Measurements from ENCODE around the gene COBLL1.

Gene COBLL1

DNA sequence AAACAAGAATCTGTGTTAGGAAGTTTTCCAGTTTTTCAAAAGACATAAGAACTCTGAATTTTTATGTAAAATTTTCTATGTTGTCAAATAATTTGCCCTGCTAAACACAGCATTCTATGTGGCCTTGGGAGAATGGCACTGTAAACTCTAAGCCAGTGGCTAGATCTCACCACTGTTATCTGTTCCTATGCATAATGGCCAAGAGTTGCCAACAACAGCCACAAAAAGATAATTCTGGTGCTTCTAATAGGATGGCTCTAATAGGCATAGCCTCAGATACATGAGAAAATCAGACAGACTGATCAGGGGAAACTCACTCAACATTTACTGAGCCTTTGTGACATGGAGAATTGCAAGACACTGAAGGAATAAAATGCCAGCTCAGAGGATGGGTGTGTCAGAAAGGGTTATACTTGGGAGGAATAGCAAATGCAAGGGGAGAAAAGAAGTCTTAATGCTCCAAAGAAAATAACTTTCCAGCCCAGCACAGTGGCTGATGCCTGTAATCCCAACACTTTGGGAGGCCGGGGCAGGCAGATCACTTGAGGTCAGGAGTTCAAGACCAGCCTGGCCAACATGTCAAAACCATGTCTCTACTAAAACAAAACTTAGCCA lies 63.7 kb downstream of the COBLL1 start:
- TF ChIP-seq, protein P1, sequence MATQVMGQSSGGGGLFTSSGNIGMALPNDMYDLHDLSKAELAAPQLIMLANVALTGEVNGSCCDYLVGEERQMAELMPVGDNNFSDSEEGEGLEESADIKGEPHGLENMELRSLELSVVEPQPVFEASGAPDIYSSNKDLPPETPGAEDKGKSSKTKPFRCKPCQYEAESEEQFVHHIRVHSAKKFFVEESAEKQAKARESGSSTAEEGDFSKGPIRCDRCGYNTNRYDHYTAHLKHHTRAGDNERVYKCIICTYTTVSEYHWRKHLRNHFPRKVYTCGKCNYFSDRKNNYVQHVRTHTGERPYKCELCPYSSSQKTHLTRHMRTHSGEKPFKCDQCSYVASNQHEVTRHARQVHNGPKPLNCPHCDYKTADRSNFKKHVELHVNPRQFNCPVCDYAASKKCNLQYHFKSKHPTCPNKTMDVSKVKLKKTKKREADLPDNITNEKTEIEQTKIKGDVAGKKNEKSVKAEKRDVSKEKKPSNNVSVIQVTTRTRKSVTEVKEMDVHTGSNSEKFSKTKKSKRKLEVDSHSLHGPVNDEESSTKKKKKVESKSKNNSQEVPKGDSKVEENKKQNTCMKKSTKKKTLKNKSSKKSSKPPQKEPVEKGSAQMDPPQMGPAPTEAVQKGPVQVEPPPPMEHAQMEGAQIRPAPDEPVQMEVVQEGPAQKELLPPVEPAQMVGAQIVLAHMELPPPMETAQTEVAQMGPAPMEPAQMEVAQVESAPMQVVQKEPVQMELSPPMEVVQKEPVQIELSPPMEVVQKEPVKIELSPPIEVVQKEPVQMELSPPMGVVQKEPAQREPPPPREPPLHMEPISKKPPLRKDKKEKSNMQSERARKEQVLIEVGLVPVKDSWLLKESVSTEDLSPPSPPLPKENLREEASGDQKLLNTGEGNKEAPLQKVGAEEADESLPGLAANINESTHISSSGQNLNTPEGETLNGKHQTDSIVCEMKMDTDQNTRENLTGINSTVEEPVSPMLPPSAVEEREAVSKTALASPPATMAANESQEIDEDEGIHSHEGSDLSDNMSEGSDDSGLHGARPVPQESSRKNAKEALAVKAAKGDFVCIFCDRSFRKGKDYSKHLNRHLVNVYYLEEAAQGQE (IDR thresholded peaks at IDR 0.05; ENCODE audit: insufficient read depth in 1 of 2, low read depth in 2 of 2, low read length in 2 of 2): no peak
- TF ChIP-seq FOXP2 (optimal IDR thresholded peaks at IDR 0.05; ENCODE audit: borderline replicate concordance, extremely low read depth, extremely low read length, insufficient read depth) (no peak), SIN3A (IDR thresholded peaks at IDR 0.05; ENCODE audit: borderline replicate concordance, insufficient read depth, low read length) (no peak), POLR2AphosphoS5 (IDR thresholded peaks at IDR 0.05; ENCODE audit: low read depth, low read length) (no peak), TAF1 (IDR thresholded peaks at IDR 0.05; ENCODE audit: borderline replicate concordance, insufficient read depth, low read length) (no peak)

DNA sequence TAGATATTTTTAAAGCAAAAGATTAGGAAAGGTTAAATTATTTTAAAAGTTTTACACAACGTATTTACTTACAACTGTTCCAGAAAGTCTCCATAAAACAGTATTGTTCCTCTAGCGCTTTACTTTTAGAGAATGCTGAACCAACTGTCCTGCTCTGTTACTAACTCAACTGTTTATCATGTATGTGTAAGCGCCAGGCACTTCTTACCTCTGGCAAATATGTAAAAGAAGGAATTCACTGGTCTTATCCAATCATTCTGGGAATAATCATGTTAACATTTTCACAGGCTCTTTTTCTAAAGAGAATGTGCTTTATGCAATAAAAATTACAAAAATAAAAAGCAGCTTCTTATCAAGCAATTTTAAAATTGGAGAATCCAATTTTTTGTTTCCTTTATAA lies 68.0 kb downstream of the COBLL1 start:
- TF ChIP-seq SIN3A (IDR thresholded peaks at IDR 0.05; ENCODE audit: borderline replicate concordance, insufficient read depth, low read length): no peak
- TF ChIP-seq POLR2AphosphoS5 (IDR thresholded peaks at IDR 0.05; ENCODE audit: low read depth, low read length): no peak
- TF ChIP-seq TAF1 (IDR thresholded peaks at IDR 0.05; ENCODE audit: borderline replicate concordance, insufficient read depth, low read length): no peak
- TF ChIP-seq, protein P1 (IDR thresholded peaks at IDR 0.05; ENCODE audit: insufficient read depth in 1 of 2, low read depth in 2 of 2, low read length in 2 of 2): no peak
- no peak for TF ChIP-seq FOXP2 (optimal IDR thresholded peaks at IDR 0.05; ENCODE audit: borderline replicate concordance, extremely low read depth, extremely low read length, insufficient read depth)

DNA sequence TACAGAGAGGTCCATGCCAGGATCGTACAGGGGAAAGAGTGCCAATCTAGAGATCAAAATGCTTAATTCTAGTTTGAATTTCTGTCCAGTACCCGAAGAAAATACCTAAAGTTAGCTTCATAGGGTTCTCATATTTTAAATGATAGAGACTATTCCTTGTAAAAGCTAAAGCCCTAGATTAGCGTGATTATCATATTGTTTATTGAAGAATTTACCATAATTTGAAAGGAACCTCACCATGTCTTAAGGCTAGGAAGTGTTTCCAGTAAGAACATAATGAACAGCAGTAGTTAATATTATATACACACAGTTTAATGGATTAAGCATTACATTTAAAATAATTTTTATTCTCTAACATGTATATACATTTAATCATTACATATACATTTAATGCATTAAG lies 68.5 kb downstream of the COBLL1 start:
- no peak for TF ChIP-seq TAF1 (IDR thresholded peaks at IDR 0.05; ENCODE audit: borderline replicate concordance, insufficient read depth, low read length)
- TF ChIP-seq FOXP2 (optimal IDR thresholded peaks at IDR 0.05; ENCODE audit: borderline replicate concordance, extremely low read depth, extremely low read length, insufficient read depth): no peak
- TF ChIP-seq POLR2AphosphoS5 (IDR thresholded peaks at IDR 0.05; ENCODE audit: low read depth, low read length): no peak
- TF ChIP-seq, protein P1 (IDR thresholded peaks at IDR 0.05; ENCODE audit: insufficient read depth in 1 of 2, low read depth in 2 of 2, low read length in 2 of 2): no peak
- no peak for TF ChIP-seq SIN3A (IDR thresholded peaks at IDR 0.05; ENCODE audit: borderline replicate concordance, insufficient read depth, low read length)

DNA sequence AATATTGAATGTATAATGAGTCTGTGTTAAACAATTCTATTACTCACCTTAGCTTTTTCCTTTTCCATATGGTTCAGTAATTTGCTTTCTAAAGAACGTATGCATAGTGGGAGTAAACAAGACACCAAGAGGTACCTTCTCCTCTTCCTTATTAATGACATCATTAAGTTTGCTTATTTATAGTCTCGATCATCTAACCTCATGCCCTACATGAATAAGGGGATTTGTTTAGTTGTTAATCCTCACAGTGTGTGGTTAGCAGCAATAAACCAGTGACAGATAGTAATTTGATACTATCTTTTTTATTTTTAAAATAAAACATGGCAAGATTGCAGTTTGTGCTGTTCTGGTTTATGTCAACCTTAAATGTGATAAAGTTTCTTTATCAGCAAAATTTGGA lies 69.7 kb downstream of the COBLL1 start:
- TF ChIP-seq POLR2AphosphoS5 (IDR thresholded peaks at IDR 0.05; ENCODE audit: low read depth, low read length) (no peak), SIN3A (IDR thresholded peaks at IDR 0.05; ENCODE audit: borderline replicate concordance, insufficient read depth, low read length) (no peak), TAF1 (IDR thresholded peaks at IDR 0.05; ENCODE audit: borderline replicate concordance, insufficient read depth, low read length) (no peak), FOXP2 (optimal IDR thresholded peaks at IDR 0.05; ENCODE audit: borderline replicate concordance, extremely low read depth, extremely low read length, insufficient read depth) (no peak)
- TF ChIP-seq, protein P1 (IDR thresholded peaks at IDR 0.05; ENCODE audit: insufficient read depth in 1 of 2, low read depth in 2 of 2, low read length in 2 of 2): no peak
